KG1 (cell line): ENCODE measurements around the gene FOXO1.
"Not testable (repeated sequence)": the region's sequence is repeated elsewhere in the genome, so short reads cannot be mapped to it uniquely, and the experiment has no call there.

ENCODE experiments used
- DNase-seq: peaks from one replicate; lab custom pipeline; 2025; lab: John Stamatoyannopoulos, UW

FOXO1 gene

GRCh38 chr13:40666045-40666932, at the start of gene FOXO1:
FOXO1 (minus strand) TSS chr13:40666641; CDS start chr13:40666212, 429 bp downstream.
- DNase-seq: peak; percentile 36

GRCh38 chr13:40714433-40714832, 48.0 kb upstream of the FOXO1 start:
- DNase-seq: not testable (repeated sequence)

GRCh38 chr13:40706439-40706838, 40.0 kb upstream of the FOXO1 start:
- DNase-seq: no peak

GRCh38 chr13:40697711-40698110, 31.3 kb upstream of the FOXO1 start:
- no peak for DNase-seq

- no peak for DNase-seq
Measured at GRCh38 chr13:40694426-40694825, 28.0 kb upstream of the FOXO1 start.

- no peak for DNase-seq
Measured at GRCh38 chr13:40692946-40693345, 26.5 kb upstream of the FOXO1 start.

GRCh38 chr13:40688781-40689180, 22.3 kb upstream of the FOXO1 start:
- DNase-seq: no peak

- peak; percentile 47 for DNase-seq
Measured at GRCh38 chr13:40682449-40683240, 16.2 kb upstream of the FOXO1 start.

- no peak for DNase-seq
Measured at GRCh38 chr13:40681341-40682146, 15.1 kb upstream of the FOXO1 start.

- no peak for DNase-seq
Measured at GRCh38 chr13:40680659-40681323, 14.3 kb upstream of the FOXO1 start.

GRCh38 chr13:40679480-40679985, 13.1 kb upstream of the FOXO1 start:
- no peak for DNase-seq

GRCh38 chr13:40677064-40677463, 10.6 kb upstream of the FOXO1 start:
- no peak for DNase-seq

- no peak for DNase-seq
Measured at GRCh38 chr13:40676007-40676406, 9.6 kb upstream of the FOXO1 start.

- no peak for DNase-seq
Measured at GRCh38 chr13:40673414-40673813, 7.0 kb upstream of the FOXO1 start.

- no peak for DNase-seq
Measured at GRCh38 chr13:40672765-40673397, 6.4 kb upstream of the FOXO1 start.

- DNase-seq: no peak
Measured at GRCh38 chr13:40671956-40672764, 5.7 kb upstream of the FOXO1 start.

- no peak for DNase-seq
Measured at GRCh38 chr13:40670307-40670706, 3.9 kb upstream of the FOXO1 start.

GRCh38 chr13:40668335-40668734, 1.9 kb upstream of the FOXO1 start:
- no peak for DNase-seq

- DNase-seq: no peak
Measured at GRCh38 chr13:40667622-40667978, 1.2 kb upstream of the FOXO1 start.
